Fibroblast of lung (primary cell): ENCODE measurements around the gene FAM117B. TPM values are rescaled to one million over a fixed set of nuclear protein-coding genes. Genes with fewer than 3 reads are reported as not detected.

ENCODE experiments used
- DNase-seq, 2 donors: peaks; one replicate each; pipeline versions ENCODE4 v3.0.0 to v3.0.0-alpha.2; 2010; ENCODE audit warnings: low read depth in 2 of 2
- H2AFZ ChIP-seq: 2 replicates; pipeline ENCODE4 v1.5.1; 2012; ENCODE audit warnings: low read length, control low read depth, inconsistent platforms
- H3K27ac ChIP-seq: 2 replicates; pipeline ENCODE4 v1.5.1; 2011; ENCODE audit warnings: low read length, control low read depth; ENCODE audit not compliant: insufficient read depth
- H3K27me3 ChIP-seq: 2 replicates; pipeline ENCODE4 v1.5.1; 2011; ENCODE audit warnings: mild to moderate bottlenecking, low read length; ENCODE audit not compliant: control insufficient read depth, insufficient read depth
- H3K36me3 ChIP-seq: 2 replicates; pipeline ENCODE4 v1.5.1; 2011; ENCODE audit warnings: low read length; ENCODE audit not compliant: control insufficient read depth, insufficient read depth
- H3K4me1 ChIP-seq: 2 replicates; pipeline ENCODE4 v1.5.1; 2011; ENCODE audit warnings: low read length; ENCODE audit not compliant: control insufficient read depth, insufficient read depth; ENCODE audit errors: extremely low read depth
- H3K4me2 ChIP-seq: 2 replicates; pipeline ENCODE4 v1.5.1; 2011; ENCODE audit warnings: low read length, control low read depth; ENCODE audit not compliant: insufficient read depth; ENCODE audit errors: extremely low read depth
- H3K4me3 ChIP-seq, 4 experiments: fragments of 200-600 bp in 1 of 4; sonication (generic) in 1 of 4; replicated peaks in 1 of 4; 2 replicates each; pipeline ENCODE4 v1.5.1; 2011 to 2016; ENCODE audit warnings: low read length in 4 of 4, low read depth in 3 of 4, mild to moderate bottlenecking in 3 of 4, control low read depth in 2 of 4, inconsistent platforms in 1 of 4, mixed read lengths in 1 of 4; ENCODE audit not compliant: insufficient read depth in 1 of 4; ENCODE audit errors: control extremely low read depth in 1 of 4
- H3K79me2 ChIP-seq: 2 replicates; pipeline ENCODE4 v1.5.1; 2012; ENCODE audit warnings: mild to moderate bottlenecking, low read length, inconsistent platforms; ENCODE audit not compliant: control insufficient read depth, insufficient read depth
- H3K9ac ChIP-seq: 2 replicates; pipeline ENCODE4 v1.5.1; 2011; ENCODE audit warnings: mild to moderate bottlenecking, low read length, control low read depth; ENCODE audit not compliant: insufficient read depth
- H3K9me3 ChIP-seq: 2 replicates; pipeline ENCODE4 v1.5.1; 2012; ENCODE audit warnings: low read depth, low read length; ENCODE audit not compliant: control insufficient read depth, insufficient read depth
- H4K20me1 ChIP-seq: 2 replicates; pipeline ENCODE4 v1.5.1; 2011; ENCODE audit warnings: low read length; ENCODE audit not compliant: control insufficient read depth, insufficient read depth; ENCODE audit errors: extremely low read depth
- EZH2 ChIP-seq: IDR thresholded peaks from 2 replicates; pipeline ENCODE4 v1.5.1; 2012; ENCODE audit warnings: low read length, control low read depth, mild to moderate bottlenecking; ENCODE audit errors: missing control alignments
- polyA plus RNA-seq, 2 donors: library from polyadenylated mRNA; depleted of rRNA in 1 of 2; stranded (reverse) in 1 of 2; unstranded in 1 of 2; fragments of >200 nt; gene quantifications; 2 replicates each; pipeline ENCODE4 v1.2.1, GENCODE V29; 2011 to 2012; ENCODE audit warnings: missing spikeins in 1 of 2
- total RNA-seq: library from RNA; depleted of rRNA; stranded (reverse); fragments of >200 nt; gene quantifications from 2 replicates; pipeline ENCODE4 v1.2.1, GENCODE V29; 2014
- TF ChIP-seq, protein P1 (sequence below), 2 donors: IDR thresholded peaks in 1 of 2; conservative IDR thresholded peaks in 1 of 2; 1 replicate in 1 of 2; 2 replicates in 1 of 2; pipeline ENCODE4 v1.5.1; 2011 to 2012; ENCODE audit warnings: low read length in 2 of 2, control low read depth in 1 of 2, inconsistent platforms in 1 of 2, low read depth in 1 of 2, mild to moderate bottlenecking in 1 of 2

The FAM117B gene
- total and polyA plus RNA-seq, 2 donors (not counting 1 experiment from before 2014, with no cell fraction given), result 0.73 to 1.8 TPM

GRCh38 chr2:202815548-202816360 is 181.0 kb downstream of the FAM117B start:
- H3K27ac ChIP-seq, result no peak overlapping the region
- DNase-seq, result peak; percentile 28 to 49
- no peaks in the 10 kb centered on the region for H3K79me2 ChIP-seq
- H4K20me1 ChIP-seq, result no peaks in the 10 kb centered on the region
- H3K4me3 ChIP-seq, result no peak overlapping the region
- no peaks in the 10 kb centered on the region for H3K36me3 ChIP-seq
- TF ChIP-seq EZH2, result no peak
- TF ChIP-seq, protein P1, sequence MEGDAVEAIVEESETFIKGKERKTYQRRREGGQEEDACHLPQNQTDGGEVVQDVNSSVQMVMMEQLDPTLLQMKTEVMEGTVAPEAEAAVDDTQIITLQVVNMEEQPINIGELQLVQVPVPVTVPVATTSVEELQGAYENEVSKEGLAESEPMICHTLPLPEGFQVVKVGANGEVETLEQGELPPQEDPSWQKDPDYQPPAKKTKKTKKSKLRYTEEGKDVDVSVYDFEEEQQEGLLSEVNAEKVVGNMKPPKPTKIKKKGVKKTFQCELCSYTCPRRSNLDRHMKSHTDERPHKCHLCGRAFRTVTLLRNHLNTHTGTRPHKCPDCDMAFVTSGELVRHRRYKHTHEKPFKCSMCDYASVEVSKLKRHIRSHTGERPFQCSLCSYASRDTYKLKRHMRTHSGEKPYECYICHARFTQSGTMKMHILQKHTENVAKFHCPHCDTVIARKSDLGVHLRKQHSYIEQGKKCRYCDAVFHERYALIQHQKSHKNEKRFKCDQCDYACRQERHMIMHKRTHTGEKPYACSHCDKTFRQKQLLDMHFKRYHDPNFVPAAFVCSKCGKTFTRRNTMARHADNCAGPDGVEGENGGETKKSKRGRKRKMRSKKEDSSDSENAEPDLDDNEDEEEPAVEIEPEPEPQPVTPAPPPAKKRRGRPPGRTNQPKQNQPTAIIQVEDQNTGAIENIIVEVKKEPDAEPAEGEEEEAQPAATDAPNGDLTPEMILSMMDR (conservative IDR thresholded peaks at IDR 0.05 in 1 of 2, IDR thresholded peaks at IDR 0.05 in 1 of 2; ENCODE audit: low read depth in 1 of 2, low read length in 2 of 2), result no peak
- no peaks in the 10 kb centered on the region for H3K9me3 ChIP-seq
- no peak overlapping the region for H2AFZ ChIP-seq
- no peaks in the 10 kb centered on the region for H3K27me3 ChIP-seq
- H3K4me2 ChIP-seq, result peak overlapping the region; percentile 42
- H3K4me1 ChIP-seq, result no peaks in the 10 kb centered on the region
- H3K9ac ChIP-seq, result no peak overlapping the region

GRCh38 chr2:202817771-202818170 is 183.0 kb downstream of the FAM117B start:
- DNase-seq, result no peak
- H2AFZ ChIP-seq, result no peak overlapping the region
- H4K20me1 ChIP-seq, result no peaks in the 10 kb centered on the region
- H3K4me3 ChIP-seq, result no peak overlapping the region
- no peaks in the 10 kb centered on the region for H3K27me3 ChIP-seq
- no peak overlapping the region for H3K4me2 ChIP-seq
- no peaks in the 10 kb centered on the region for H3K79me2 ChIP-seq
- no peak overlapping the region for H3K9ac ChIP-seq
- H3K9me3 ChIP-seq, result no peaks in the 10 kb centered on the region
- no peak overlapping the region for H3K27ac ChIP-seq
- TF ChIP-seq, protein P1 (conservative IDR thresholded peaks at IDR 0.05 in 1 of 2, IDR thresholded peaks at IDR 0.05 in 1 of 2; ENCODE audit: low read depth in 1 of 2, low read length in 2 of 2), result no peak
- no peak for TF ChIP-seq EZH2
- no peaks in the 10 kb centered on the region for H3K36me3 ChIP-seq
- H3K4me1 ChIP-seq, result no peaks in the 10 kb centered on the region

- no peak for DNase-seq
- Histone ChIP-seq H3K36me3 (no peaks in the 10 kb centered on the region), H3K9me3 (no peaks in the 10 kb centered on the region), H3K79me2 (no peaks in the 10 kb centered on the region), H3K4me3 (no peak overlapping the region), H3K27ac (no peak overlapping the region), H3K4me2 (no peak overlapping the region), H2AFZ (no peak overlapping the region), H4K20me1 (no peaks in the 10 kb centered on the region), H3K27me3 (no peaks in the 10 kb centered on the region), H3K4me1 (no peaks in the 10 kb centered on the region), H3K9ac (no peak overlapping the region)
- TF ChIP-seq, protein P1 (conservative IDR thresholded peaks at IDR 0.05 in 1 of 2, IDR thresholded peaks at IDR 0.05 in 1 of 2; ENCODE audit: low read depth in 1 of 2, low read length in 2 of 2), result no peak
- no peak for TF ChIP-seq EZH2
Measured at GRCh38 chr2:202818321-202818720, 183.6 kb downstream of the FAM117B start.

Other genes with a start within 250 kb of the FAM117B start
- gene ICA1L, start 236.8 kb downstream of the FAM117B start, total RNA-seq, result 3.1 and 4.6 TPM in 2 replicates
- gene ICA1L, start 236.8 kb downstream of the FAM117B start, polyA plus RNA-seq, result 3.1 TPM in 2 replicates